Measurements from ENCODE around the gene RNF17.

Gene RNF17

GRCh38 chr13:24891476-24892108 is 127.6 kb downstream of the RNF17 start:
- ChIA-PET CTCF (interaction anchor here (0.6 kb wide), 2 partner anchors 41 to 593 kb away, joined by 3 read pairs; no protein-coding TSS in a partner anchor), POLR2A (ENCODE audit: low non-redundant PET) (no interaction called here)
- TF ChIP-seq CTCF (conservative IDR thresholded peaks at IDR 0.05; ENCODE audit: low read depth), result no peak
- no peak overlapping the region for H3K27ac ChIP-seq
- no peak for DNase-seq (ENCODE audit: low spot score)

- CTCF ChIA-PET, result no interaction called here
- POLR2A ChIA-PET (ENCODE audit: low non-redundant PET), result no interaction called here
- no peak for DNase-seq (ENCODE audit: low spot score)
- no peak for TF ChIP-seq CTCF (conservative IDR thresholded peaks at IDR 0.05; ENCODE audit: low read depth)
- H3K27ac ChIP-seq, result no peak overlapping the region
Measured at GRCh38 chr13:24892829-24893228, 128.9 kb downstream of the RNF17 start.

- no peak for DNase-seq (ENCODE audit: low spot score)
- CTCF ChIA-PET, result no interaction called here
Measured at GRCh38 chr13:24893863-24894262, 129.9 kb downstream of the RNF17 start.

GRCh38 chr13:24894277-24894971 is 130.5 kb downstream of the RNF17 start:
- POLR2A ChIA-PET (ENCODE audit: low non-redundant PET), result no interaction called here
- CTCF ChIA-PET, result no interaction called here
- no peak for DNase-seq (ENCODE audit: low spot score)
- H3K27ac ChIP-seq, result no peak overlapping the region
- TF ChIP-seq CTCF (conservative IDR thresholded peaks at IDR 0.05; ENCODE audit: low read depth), result no peak

More at GRCh38 chr13:24893863-24894262, 129.9 kb downstream of the RNF17 start:
- H3K27ac ChIP-seq, result no peak overlapping the region
- TF ChIP-seq CTCF (conservative IDR thresholded peaks at IDR 0.05; ENCODE audit: low read depth), result no peak
- POLR2A ChIA-PET (ENCODE audit: low non-redundant PET), result no interaction called here

GRCh38 chr13:24894972-24895300 is 131.0 kb downstream of the RNF17 start:
- no peak overlapping the region for H3K27ac ChIP-seq
- ChIA-PET POLR2A (ENCODE audit: low non-redundant PET) (no interaction called here), CTCF (no interaction called here)
- TF ChIP-seq CTCF (conservative IDR thresholded peaks at IDR 0.05; ENCODE audit: low read depth), result no peak
- DNase-seq (ENCODE audit: low spot score), result no peak

GRCh38 chr13:24896061-24896460 is 132.1 kb downstream of the RNF17 start:
- POLR2A ChIA-PET (ENCODE audit: low non-redundant PET), result no interaction called here
- no peak for TF ChIP-seq CTCF (conservative IDR thresholded peaks at IDR 0.05; ENCODE audit: low read depth)
- CTCF ChIA-PET, result no interaction called here
- no peak for DNase-seq (ENCODE audit: low spot score)
- no peak overlapping the region for H3K27ac ChIP-seq
